ENCODE data around the gene DNASE1L1.

DNASE1L1 gene

GRCh38 chrX:154433605-154434004 is 24.6 kb upstream of the DNASE1L1 start:
- no peak for TF ChIP-seq CEBPB (IDR thresholded peaks at IDR 0.05)
- no peak for TF ChIP-seq NFIC (IDR thresholded peaks at IDR 0.05)
- TF ChIP-seq MAX (IDR thresholded peaks at IDR 0.05), result no peak
- no peak for TF ChIP-seq TCF12 (IDR thresholded peaks at IDR 0.05; ENCODE audit: low read depth)
- TF ChIP-seq YY1 (IDR thresholded peaks at IDR 0.05; ENCODE audit: low read depth), result no peak
- TF ChIP-seq RAD21 (IDR thresholded peaks at IDR 0.05; ENCODE audit: low read depth), result no peak
- TF ChIP-seq TAF1 (IDR thresholded peaks at IDR 0.05; ENCODE audit: low read depth), result no peak
- TF ChIP-seq REST (IDR thresholded peaks at IDR 0.05; ENCODE audit: low read depth), result no peak
- TF ChIP-seq CREB1 (IDR thresholded peaks at IDR 0.05; ENCODE audit: low read depth), result no peak
- no peak for TF ChIP-seq FOXM1 (IDR thresholded peaks at IDR 0.05; ENCODE audit: borderline replicate concordance, low read depth)
- no peak for TF ChIP-seq EGR1 (IDR thresholded peaks at IDR 0.05)
- no peak for TF ChIP-seq EP300 (IDR thresholded peaks at IDR 0.05; ENCODE audit: borderline replicate concordance)
- TF ChIP-seq ZBTB7A (IDR thresholded peaks at IDR 0.05; ENCODE audit: low read depth), result no peak

- TF ChIP-seq NFIC (IDR thresholded peaks at IDR 0.05), result no peak
- no peak for TF ChIP-seq EP300 (IDR thresholded peaks at IDR 0.05; ENCODE audit: borderline replicate concordance)
- TF ChIP-seq YY1 (IDR thresholded peaks at IDR 0.05; ENCODE audit: low read depth), result no peak
- TF ChIP-seq MAX (IDR thresholded peaks at IDR 0.05), result no peak
- TF ChIP-seq TAF1 (IDR thresholded peaks at IDR 0.05; ENCODE audit: low read depth), result no peak
- no peak for TF ChIP-seq FOXM1 (IDR thresholded peaks at IDR 0.05; ENCODE audit: borderline replicate concordance, low read depth)
- TF ChIP-seq TEAD4 (IDR thresholded peaks at IDR 0.05), result no peak
- TF ChIP-seq CEBPB (IDR thresholded peaks at IDR 0.05), result no peak
- TF ChIP-seq ZBTB7A (IDR thresholded peaks at IDR 0.05; ENCODE audit: low read depth), result no peak
- no peak for TF ChIP-seq TCF12 (IDR thresholded peaks at IDR 0.05; ENCODE audit: low read depth)
- no peak for TF ChIP-seq USF1 (IDR thresholded peaks at IDR 0.05)
- no peak for TF ChIP-seq CREB1 (IDR thresholded peaks at IDR 0.05; ENCODE audit: low read depth)
Measured at GRCh38 chrX:154432210-154432609, 23.2 kb upstream of the DNASE1L1 start.

- no peak for TF ChIP-seq TEAD4 (IDR thresholded peaks at IDR 0.05)
- TF ChIP-seq CEBPB (IDR thresholded peaks at IDR 0.05), result no peak
- TF ChIP-seq CREB1 (IDR thresholded peaks at IDR 0.05; ENCODE audit: low read depth), result no peak
- no peak for TF ChIP-seq USF1 (IDR thresholded peaks at IDR 0.05)
- TF ChIP-seq FOXM1 (IDR thresholded peaks at IDR 0.05; ENCODE audit: borderline replicate concordance, low read depth), result no peak
- no peak for TF ChIP-seq TAF1 (IDR thresholded peaks at IDR 0.05; ENCODE audit: low read depth)
- no peak for TF ChIP-seq RAD21 (IDR thresholded peaks at IDR 0.05; ENCODE audit: low read depth)
- TF ChIP-seq REST (IDR thresholded peaks at IDR 0.05; ENCODE audit: low read depth), result no peak
- TF ChIP-seq ZBTB7A (IDR thresholded peaks at IDR 0.05; ENCODE audit: low read depth), result no peak
- TF ChIP-seq EP300 (IDR thresholded peaks at IDR 0.05; ENCODE audit: borderline replicate concordance), result no peak
- no peak for TF ChIP-seq MAX (IDR thresholded peaks at IDR 0.05)
- TF ChIP-seq TCF12 (IDR thresholded peaks at IDR 0.05; ENCODE audit: low read depth), result no peak
- TF ChIP-seq NFIC (IDR thresholded peaks at IDR 0.05), result no peak
- TF ChIP-seq EGR1 (IDR thresholded peaks at IDR 0.05), result no peak
- TF ChIP-seq YY1 (IDR thresholded peaks at IDR 0.05; ENCODE audit: low read depth), result no peak
Measured at GRCh38 chrX:154431341-154431740, 22.3 kb upstream of the DNASE1L1 start.

- TF ChIP-seq USF1 (IDR thresholded peaks at IDR 0.05) (no peak), ZBTB7A (IDR thresholded peaks at IDR 0.05; ENCODE audit: low read depth) (no peak), MAX (IDR thresholded peaks at IDR 0.05) (no peak), NFIC (IDR thresholded peaks at IDR 0.05) (no peak), RAD21 (IDR thresholded peaks at IDR 0.05; ENCODE audit: low read depth) (no peak), TEAD4 (IDR thresholded peaks at IDR 0.05) (no peak), YY1 (IDR thresholded peaks at IDR 0.05; ENCODE audit: low read depth) (no peak), CEBPB (IDR thresholded peaks at IDR 0.05) (no peak), EP300 (IDR thresholded peaks at IDR 0.05; ENCODE audit: borderline replicate concordance) (no peak), FOXM1 (IDR thresholded peaks at IDR 0.05; ENCODE audit: borderline replicate concordance, low read depth) (no peak), TCF12 (IDR thresholded peaks at IDR 0.05; ENCODE audit: low read depth) (no peak), EGR1 (IDR thresholded peaks at IDR 0.05) (no peak), TAF1 (IDR thresholded peaks at IDR 0.05; ENCODE audit: low read depth) (no peak), REST (IDR thresholded peaks at IDR 0.05; ENCODE audit: low read depth) (no peak), CREB1 (IDR thresholded peaks at IDR 0.05; ENCODE audit: low read depth) (no peak)
Measured at GRCh38 chrX:154430916-154431315, 21.9 kb upstream of the DNASE1L1 start.

Data from Ishikawa (cell line).